ENCODE results near the gene CLEC14A. TPM values are rescaled to one million over a fixed set of nuclear protein-coding genes. Genes with fewer than 3 reads are reported as not detected.

Gene CLEC14A
- total RNA-seq, 1 donor: 0.27 TPM

DNA sequence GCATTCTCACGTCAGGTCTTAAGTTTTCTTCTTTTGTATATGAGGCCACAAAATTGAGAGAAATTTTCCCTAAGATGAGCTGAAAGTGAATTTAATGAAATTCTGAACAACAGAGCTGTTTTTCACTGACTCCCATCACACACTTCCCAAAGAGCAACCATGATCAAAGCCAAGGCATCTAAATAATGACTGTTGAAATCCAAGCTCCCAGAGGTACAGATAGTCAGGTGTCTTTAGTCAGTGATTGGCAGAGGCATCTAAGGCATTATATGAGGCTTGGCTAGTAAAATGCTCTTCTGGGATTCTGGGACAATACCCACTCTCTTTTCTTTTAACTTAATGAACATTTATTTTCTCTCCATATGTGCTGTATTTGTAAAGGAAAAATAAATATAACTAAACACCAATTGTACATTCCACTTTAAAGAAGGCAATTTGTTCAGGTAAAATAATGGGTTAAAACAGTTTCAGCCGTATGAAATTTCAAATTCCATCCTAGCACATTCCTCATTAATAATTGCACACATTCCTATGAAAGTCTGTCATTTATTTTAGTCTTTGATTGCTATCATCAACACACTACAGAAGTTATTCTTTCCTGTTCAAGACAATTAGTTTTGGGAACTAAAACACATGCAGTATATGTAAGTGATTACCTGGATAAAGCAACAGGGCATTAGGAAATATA lies 49.1 kb downstream of the CLEC14A start:
- no peak for DNase-seq (ENCODE audit: low read depth in 2 of 3, low spot score in 2 of 3)

DNA sequence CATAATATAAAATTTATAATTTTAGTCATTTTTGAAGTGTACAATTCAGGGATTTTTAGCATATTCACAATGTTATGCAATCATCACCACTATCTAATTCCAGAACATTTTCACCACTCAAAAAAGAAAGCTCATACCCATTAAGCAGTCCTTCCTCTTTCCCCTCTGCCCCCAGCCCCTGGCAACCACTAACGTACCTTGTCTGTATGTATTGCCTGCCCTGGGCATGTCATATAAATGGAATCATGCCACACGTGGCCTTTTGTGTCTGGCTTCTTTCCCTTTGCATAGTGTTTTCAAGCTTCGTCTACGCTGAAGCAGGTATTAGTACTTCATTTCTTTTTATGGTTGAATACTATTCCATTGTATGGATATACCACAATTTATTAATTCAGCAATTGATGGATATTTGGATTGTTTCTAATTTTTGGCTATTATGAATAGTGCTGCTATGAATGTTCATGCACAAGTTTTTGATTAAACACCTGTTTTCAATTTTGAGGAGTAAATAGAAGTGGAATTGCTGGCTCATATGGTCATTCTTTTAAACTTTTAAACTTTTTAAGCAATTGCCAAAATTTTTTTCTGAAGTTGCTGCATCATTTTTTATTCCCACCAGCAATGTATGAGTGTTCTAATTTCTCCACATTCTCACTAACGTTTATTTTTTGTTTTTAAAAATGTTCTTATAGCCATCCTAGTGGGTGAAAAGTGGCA lies 49.8 kb downstream of the CLEC14A start:
- no peak for DNase-seq (ENCODE audit: low read depth in 2 of 3, low spot score in 2 of 3)

DNA sequence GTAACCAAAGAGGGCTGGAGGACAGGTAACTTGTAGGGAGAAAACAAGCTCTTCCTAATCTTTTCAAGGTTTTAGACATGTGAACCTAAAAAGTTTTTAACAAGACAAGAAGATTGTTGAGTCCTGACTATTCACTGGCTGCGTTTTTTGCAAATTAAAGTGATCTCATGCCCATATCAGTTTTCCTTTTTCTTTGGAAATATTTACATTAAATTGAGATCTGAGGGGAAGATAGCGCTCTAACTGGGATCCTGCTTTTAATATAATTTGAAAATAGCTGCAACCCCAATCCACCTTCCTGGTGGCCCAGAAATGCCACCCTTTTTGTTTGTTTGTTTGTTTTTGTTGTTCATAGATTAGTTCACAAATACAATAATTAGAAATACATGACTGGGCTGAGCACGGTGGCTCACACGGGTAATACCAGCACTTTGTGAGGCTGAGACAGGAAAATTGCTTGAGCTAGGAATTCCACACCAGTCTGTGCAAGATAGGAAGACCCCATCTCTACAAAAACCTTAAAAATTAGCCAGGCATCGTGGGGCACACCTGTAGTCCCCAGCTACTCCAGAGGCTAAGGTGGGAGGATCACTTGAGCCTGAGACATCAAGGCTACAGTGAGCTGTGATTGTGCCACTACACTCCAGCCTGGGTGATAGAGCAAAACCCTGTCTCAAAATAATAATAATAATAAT lies 50.6 kb downstream of the CLEC14A start:
- DNase-seq (ENCODE audit: low read depth in 2 of 3, low spot score in 2 of 3): no peak

- no peak for DNase-seq (ENCODE audit: low read depth in 2 of 3, low spot score in 2 of 3)
These were observed 51.2 kb downstream of the CLEC14A start for GRCh38 chr14:38204719-38205115.

Other genes starting within 250 kb of the CLEC14A start
- gene SSTR1, start 48.2 kb downstream of the CLEC14A start, total RNA-seq: under 0.01 TPM